CD14-positive monocyte (primary cell): ENCODE results near the gene UEVLD. TPM values are rescaled to one million over a fixed set of nuclear protein-coding genes. Genes with fewer than 3 reads are reported as not detected.

Experiments
- DNase-seq, 3 donors: peaks; one replicate each; pipeline ENCODE4 v3.0.0-alpha.2; 2011 to 2022
- H2AFZ ChIP-seq: 2 replicates; pipeline ENCODE4 v1.6.0; 2012; ENCODE audit warnings: mild to moderate bottlenecking, low read depth, low read length, inconsistent platforms; ENCODE audit not compliant: insufficient read depth, poor library complexity, severe bottlenecking
- H3K27ac ChIP-seq, 2 donors: 1 replicate in 1 of 2; 2 replicates in 1 of 2; pipeline ENCODE4 v1.5.1; 2012 to 2013; ENCODE audit warnings: low read length in 2 of 2, control low read depth in 1 of 2, inconsistent platforms in 1 of 2, low read depth in 1 of 2, mild to moderate bottlenecking in 1 of 2
- H3K27me3 ChIP-seq, 2 donors: one replicate each; pipeline versions ENCODE4 v1.6.0 to v1.6.1; 2011 to 2013; ENCODE audit warnings: low read length in 2 of 2; ENCODE audit not compliant: control insufficient read depth in 2 of 2, insufficient read depth in 2 of 2
- H3K36me3 ChIP-seq, 2 donors: replicated peaks in 1 of 2; 1 replicate in 1 of 2; 2 replicates in 1 of 2; pipeline versions ENCODE4 v1.5.1 to v1.6.1; 2012 to 2013; ENCODE audit warnings: low read length in 2 of 2, control low read depth in 1 of 2, inconsistent platforms in 1 of 2, mild to moderate bottlenecking in 1 of 2; ENCODE audit not compliant: insufficient read depth in 2 of 2, control insufficient read depth in 1 of 2
- H3K4me1 ChIP-seq, 2 donors: 1 replicate in 1 of 2; 2 replicates in 1 of 2; pipeline versions ENCODE4 v1.5.1 to v1.6.1; 2012 to 2013; ENCODE audit warnings: low read length in 2 of 2, control low read depth in 1 of 2, inconsistent platforms in 1 of 2, mild to moderate bottlenecking in 1 of 2, moderate library complexity in 1 of 2; ENCODE audit not compliant: insufficient read depth in 2 of 2, control insufficient read depth in 1 of 2
- H3K4me2 ChIP-seq: replicated peaks from 2 replicates; pipeline ENCODE3; 2012; ENCODE audit warnings: low read length, moderate library complexity, mild to moderate bottlenecking; ENCODE audit not compliant: poor library complexity, severe bottlenecking; ENCODE audit errors: extremely low read depth
- H3K4me3 ChIP-seq, 3 experiments: fragments of 200-600 bp in 1 of 3; sonication (generic) in 1 of 3; replicated peaks in 1 of 3; 1 replicate in 2 of 3; 2 replicates in 1 of 3; pipeline ENCODE4 v1.5.1; 2011 to 2013; ENCODE audit warnings: low read length in 3 of 3, mild to moderate bottlenecking in 3 of 3, control low read depth in 2 of 3, low read depth in 2 of 3, inconsistent platforms in 1 of 3, moderate library complexity in 1 of 3
- H3K79me2 ChIP-seq: 2 replicates; pipeline ENCODE4 v1.6.0; 2012; ENCODE audit warnings: mild to moderate bottlenecking, control low read depth, inconsistent platforms, low read length, moderate library complexity; ENCODE audit not compliant: insufficient read depth
- H3K9ac ChIP-seq: 2 replicates; pipeline ENCODE4 v1.6.0; 2017; ENCODE audit warnings: low read length, mild to moderate bottlenecking; ENCODE audit not compliant: insufficient read depth, poor library complexity, severe bottlenecking
- H3K9me3 ChIP-seq, 2 donors: replicated peaks in 1 of 2; 1 replicate in 1 of 2; 2 replicates in 1 of 2; pipeline versions ENCODE4 v1.5.1 to v1.6.1; 2012 to 2013; ENCODE audit warnings: low read length in 2 of 2, control low read depth in 1 of 2; ENCODE audit not compliant: control insufficient read depth in 1 of 2, insufficient read depth in 1 of 2
- H4K20me1 ChIP-seq: 2 replicates; pipeline ENCODE4 v1.6.0; 2012; ENCODE audit warnings: mild to moderate bottlenecking, low read length, control low read depth, moderate library complexity; ENCODE audit not compliant: insufficient read depth
- H3K27ac Mint-ChIP-seq, 7 donors: one replicate each; pipeline ENCODE4 v1.8.0; 2020; ENCODE audit warnings: mild to moderate bottlenecking in 7 of 7, mixed read lengths in 7 of 7, moderate library complexity in 6 of 7, inconsistent platforms in 2 of 7
- H3K27me3 Mint-ChIP-seq, 3 donors: one replicate each; pipeline ENCODE4 v1.8.0; 2021 to 2022; ENCODE audit warnings: low read depth in 3 of 3, mild to moderate bottlenecking in 3 of 3, mixed read lengths in 3 of 3, moderate library complexity in 3 of 3, inconsistent platforms in 1 of 3
- H3K36me3 Mint-ChIP-seq, 2 donors: one replicate each; pipeline ENCODE4 v1.8.0; 2020; ENCODE audit warnings: mixed read lengths in 2 of 2, inconsistent platforms in 1 of 2, mild to moderate bottlenecking in 1 of 2
- H3K4me1 Mint-ChIP-seq: one replicate; pipeline ENCODE4 v1.8.0; 2020; ENCODE audit warnings: mild to moderate bottlenecking, mixed read lengths
- H3K4me3 Mint-ChIP-seq, 2 donors: one replicate each; pipeline ENCODE4 v1.8.0; 2020; ENCODE audit warnings: mild to moderate bottlenecking in 2 of 2, mixed read lengths in 2 of 2, moderate library complexity in 1 of 2
- H3K9me3 Mint-ChIP-seq, 7 donors: one replicate each; pipeline ENCODE4 v1.8.0; 2020 to 2022; ENCODE audit warnings: mixed read lengths in 7 of 7, mild to moderate bottlenecking in 6 of 7, moderate library complexity in 6 of 7, inconsistent platforms in 2 of 7
- WGBS: methylation state at CpG from one replicate; pipeline ENCODE4 v1.1.5; 2013; ENCODE audit warnings: missing lambda C conversion rate; ENCODE audit not compliant: insufficient coverage; 5-methylcytosine and 5-hydroxymethylcytosine counted together
- intact Hi-C, 2 donors: fragments of 100-400 bp; cut with micrococcal nuclease; formaldehyde crosslinking; loops; one replicate each; pipeline versions ENCODE4 v1.15.0 to v1.15.1; 2023
- polyA plus RNA-seq, 3 donors: library from polyadenylated mRNA; depleted of rRNA in 1 of 3; unstranded in 2 of 3; stranded (reverse) in 1 of 3; fragments of 300-500 nt in 2 of 3; fragments of >200 nt in 1 of 3; fragmentation: Illumina TruSeq in 2 of 3; gene quantifications; 1 replicate in 2 of 3; 2 replicates in 1 of 3; pipeline ENCODE4 v1.2.3, GENCODE V29; 2012 to 2021
- TF ChIP-seq, protein P1 (sequence below): fragments of 200-600 bp; IDR thresholded peaks from one replicate; pipeline ENCODE4 v1.8.0; 2022; ENCODE audit warnings: antibody characterized with exemption, mild to moderate bottlenecking

UEVLD gene
- polyA plus RNA-seq, 3 donors = 8.0 to 15.5 (median 11.7) TPM

DNA sequence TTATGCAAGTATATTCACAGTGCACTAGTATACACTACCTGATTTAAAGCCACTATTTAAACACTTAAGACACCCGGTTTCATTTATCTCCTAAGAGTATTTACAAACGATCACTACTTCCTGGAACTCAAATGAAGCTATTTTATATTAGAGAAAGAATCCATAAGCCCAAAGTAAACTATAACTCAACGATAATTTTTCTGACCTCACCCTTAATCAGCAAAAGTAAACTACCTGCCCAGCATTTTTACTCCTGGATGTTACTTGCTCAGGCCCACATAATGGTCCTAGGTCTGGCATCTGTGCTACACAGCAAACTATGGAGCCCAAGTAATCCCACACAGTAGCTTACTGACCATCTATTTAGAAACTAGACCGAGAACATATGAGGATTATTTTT, 95.2 kb downstream of the UEVLD start:
- no peaks in the 10 kb centered on the region for H3K79me2 ChIP-seq
- Mint-ChIP-seq H3K4me1 (no peaks in the 10 kb centered on the region), H3K27me3 (no peaks in the 10 kb centered on the region), H3K27ac (peak overlapping the region in 1 of 7 donors; percentile 46), H3K36me3 (peaks cover 59 to 88% of the 10 kb centered on the region in 2 donors), H3K4me3 (no peak overlapping the region), H3K9me3 (peaks cover 0 to under 1% (median 0%) of the 10 kb centered on the region in 7 donors)
- H3K9me3 ChIP-seq = no peaks in the 10 kb centered on the region
- no peak overlapping the region for H3K4me2 ChIP-seq
- intact Hi-C loops = no loop called here
- H3K9ac ChIP-seq = no peak overlapping the region
- TF ChIP-seq, protein P1, sequence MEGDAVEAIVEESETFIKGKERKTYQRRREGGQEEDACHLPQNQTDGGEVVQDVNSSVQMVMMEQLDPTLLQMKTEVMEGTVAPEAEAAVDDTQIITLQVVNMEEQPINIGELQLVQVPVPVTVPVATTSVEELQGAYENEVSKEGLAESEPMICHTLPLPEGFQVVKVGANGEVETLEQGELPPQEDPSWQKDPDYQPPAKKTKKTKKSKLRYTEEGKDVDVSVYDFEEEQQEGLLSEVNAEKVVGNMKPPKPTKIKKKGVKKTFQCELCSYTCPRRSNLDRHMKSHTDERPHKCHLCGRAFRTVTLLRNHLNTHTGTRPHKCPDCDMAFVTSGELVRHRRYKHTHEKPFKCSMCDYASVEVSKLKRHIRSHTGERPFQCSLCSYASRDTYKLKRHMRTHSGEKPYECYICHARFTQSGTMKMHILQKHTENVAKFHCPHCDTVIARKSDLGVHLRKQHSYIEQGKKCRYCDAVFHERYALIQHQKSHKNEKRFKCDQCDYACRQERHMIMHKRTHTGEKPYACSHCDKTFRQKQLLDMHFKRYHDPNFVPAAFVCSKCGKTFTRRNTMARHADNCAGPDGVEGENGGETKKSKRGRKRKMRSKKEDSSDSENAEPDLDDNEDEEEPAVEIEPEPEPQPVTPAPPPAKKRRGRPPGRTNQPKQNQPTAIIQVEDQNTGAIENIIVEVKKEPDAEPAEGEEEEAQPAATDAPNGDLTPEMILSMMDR = no peak
- peaks cover 76 to 94% of the 10 kb centered on the region in 2 donors for H3K36me3 ChIP-seq
- no peaks in the 10 kb centered on the region for H3K4me1 ChIP-seq
- H2AFZ ChIP-seq = no peak overlapping the region
- H4K20me1 ChIP-seq = peaks cover 24% of the 10 kb centered on the region
- no CpG with 5 or more reads among the region's 4 CpGs for WGBS
- H3K27ac ChIP-seq = peak overlapping the region in 1 of 2 donors; percentile 15
- no peak overlapping the region for H3K4me3 ChIP-seq
- DNase-seq = no peak
- H3K27me3 ChIP-seq = no peaks in the 10 kb centered on the region

DNA sequence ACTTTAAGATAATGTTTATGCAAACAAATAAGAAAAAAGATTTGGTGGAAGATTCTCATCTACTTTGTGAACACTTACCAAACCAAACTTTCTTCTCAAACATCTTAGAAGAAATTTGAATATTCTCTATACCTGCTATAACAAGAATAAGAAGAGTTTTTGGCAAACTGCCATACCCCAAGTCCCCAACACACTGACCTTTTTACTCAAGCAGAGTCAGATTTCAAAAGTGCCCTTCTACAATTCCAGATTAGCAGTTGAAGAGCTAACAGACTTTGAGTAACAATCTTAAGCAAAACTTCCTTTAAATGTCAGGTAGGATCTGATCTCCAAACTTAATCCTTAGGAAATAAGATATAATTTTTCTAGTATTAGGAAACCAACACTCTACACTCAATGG, 95.6 kb downstream of the UEVLD start:
- no peak overlapping the region for H3K4me3 ChIP-seq
- TF ChIP-seq, protein P1 = no peak
- H3K4me1 Mint-ChIP-seq = no peaks in the 10 kb centered on the region
- H4K20me1 ChIP-seq = peaks cover 24% of the 10 kb centered on the region
- peaks cover 0 to 3% (median 0%) of the 10 kb centered on the region in 7 donors for H3K9me3 Mint-ChIP-seq
- H3K9ac ChIP-seq = no peak overlapping the region
- H3K27ac Mint-ChIP-seq = no peak overlapping the region
- peaks cover 72 to 94% of the 10 kb centered on the region in 2 donors for H3K36me3 ChIP-seq
- H3K9me3 ChIP-seq = no peaks in the 10 kb centered on the region
- no peaks in the 10 kb centered on the region for H3K4me1 ChIP-seq
- no peaks in the 10 kb centered on the region for H3K27me3 Mint-ChIP-seq
- intact Hi-C loops = no loop called here
- H3K79me2 ChIP-seq = no peaks in the 10 kb centered on the region
- no peak overlapping the region for H2AFZ ChIP-seq
- peak overlapping the region in 1 of 2 donors; percentile 15 for H3K27ac ChIP-seq
- H3K4me3 Mint-ChIP-seq = no peak overlapping the region
- no peaks in the 10 kb centered on the region for H3K27me3 ChIP-seq
- H3K4me2 ChIP-seq = no peak overlapping the region
- no peak for DNase-seq
- H3K36me3 Mint-ChIP-seq = peaks cover 56 to 86% of the 10 kb centered on the region in 2 donors
